Measurements from ENCODE around the gene RINL.
"Not testable (repeated sequence)": the region's sequence is repeated elsewhere in the genome, so short reads cannot be mapped to it uniquely, and the experiment has no call there.

The RINL gene

GRCh38 chr19:38836159-38836982 lies 41.7 kb downstream of the RINL start:
- CTCF ChIA-PET, result no interaction called here
- Mint-ChIP-seq H3K27ac (no peak overlapping the region), H3K4me1 (peaks cover 37% of the 10 kb centered on the region), H3K9me3 (no peaks in the 10 kb centered on the region), H3K36me3 (peaks cover 60% of the 10 kb centered on the region), H3K27me3 (no peaks in the 10 kb centered on the region), H3K4me3 (no peak overlapping the region)
- DNase-seq, result no peak

DNA sequence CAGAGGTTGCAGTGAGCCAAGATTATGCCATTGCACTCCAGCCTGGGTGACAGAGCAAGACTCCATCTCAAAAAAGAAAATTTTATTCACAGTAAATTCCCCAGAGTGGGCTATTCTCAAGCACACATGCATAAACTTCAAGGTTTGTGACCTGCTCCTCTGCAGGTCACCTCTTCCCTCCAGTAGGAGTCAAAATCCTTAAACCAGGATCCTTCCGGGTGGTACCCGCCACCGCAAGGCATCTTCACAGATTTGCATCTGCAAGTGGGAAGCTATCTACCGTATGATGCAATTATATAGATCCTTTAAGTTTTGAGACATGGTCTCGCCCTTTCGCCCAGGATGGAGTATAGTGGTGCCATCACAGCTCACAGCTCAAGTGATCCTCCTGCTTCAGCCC lies 43.5 kb downstream of the RINL start:
- CTCF ChIA-PET, result no interaction called here
- Mint-ChIP-seq H3K4me3 (no peak overlapping the region), H3K27me3 (no peaks in the 10 kb centered on the region), H3K36me3 (peaks cover 55% of the 10 kb centered on the region), H3K4me1 (peaks cover 36% of the 10 kb centered on the region), H3K9me3 (no peaks in the 10 kb centered on the region), H3K27ac (no peak overlapping the region)
- DNase-seq, result no peak

DNA sequence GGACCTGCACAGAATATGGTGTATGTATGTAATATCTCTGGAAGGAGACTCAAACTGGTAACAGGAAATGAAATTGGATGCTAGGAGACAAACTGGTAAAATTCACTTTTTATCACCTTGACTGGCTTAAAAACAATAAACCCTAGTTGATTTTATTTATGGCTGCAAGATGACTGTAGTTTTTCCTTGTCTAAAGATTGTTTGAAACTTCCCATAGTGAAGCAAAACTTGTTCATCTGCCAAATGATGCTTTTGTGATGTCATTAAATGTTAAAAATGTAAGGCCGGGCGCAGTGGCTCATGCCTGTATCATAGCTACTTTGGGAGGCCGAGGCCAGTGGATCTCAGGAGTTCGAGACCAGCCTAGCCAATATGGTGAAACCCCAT lies 44.0 kb downstream of the RINL start:
- peaks cover 50% of the 10 kb centered on the region for H3K36me3 Mint-ChIP-seq
- H3K4me3 Mint-ChIP-seq, result no peak overlapping the region
- CTCF ChIA-PET, result no interaction called here

DNA sequence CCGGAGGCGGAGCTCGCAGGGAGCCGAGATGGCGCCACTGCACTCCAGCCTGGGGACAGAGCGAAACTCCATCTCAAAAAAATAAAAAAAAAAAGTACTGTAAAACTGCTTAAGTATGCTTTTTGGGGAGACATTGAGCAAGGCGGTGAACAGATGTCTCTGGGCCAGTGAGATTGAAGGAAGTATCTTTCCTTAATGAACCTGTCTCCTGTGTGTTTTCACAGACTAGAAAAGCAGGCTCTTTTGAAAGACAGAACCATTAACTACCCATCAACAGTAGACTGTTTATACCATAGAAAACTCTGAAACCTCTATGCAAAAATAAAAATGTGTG lies 45.0 kb downstream of the RINL start:
- peaks cover 44% of the 10 kb centered on the region for H3K36me3 Mint-ChIP-seq
- H3K27ac Mint-ChIP-seq, result peak overlapping the region; percentile 3

More for the DNA sequence above, 44.0 kb downstream of the RINL start:
- Mint-ChIP-seq H3K4me1 (peaks cover 36% of the 10 kb centered on the region), H3K27ac (no peak overlapping the region), H3K9me3 (no peaks in the 10 kb centered on the region), H3K27me3 (no peaks in the 10 kb centered on the region)
- no peak for DNase-seq

DNA sequence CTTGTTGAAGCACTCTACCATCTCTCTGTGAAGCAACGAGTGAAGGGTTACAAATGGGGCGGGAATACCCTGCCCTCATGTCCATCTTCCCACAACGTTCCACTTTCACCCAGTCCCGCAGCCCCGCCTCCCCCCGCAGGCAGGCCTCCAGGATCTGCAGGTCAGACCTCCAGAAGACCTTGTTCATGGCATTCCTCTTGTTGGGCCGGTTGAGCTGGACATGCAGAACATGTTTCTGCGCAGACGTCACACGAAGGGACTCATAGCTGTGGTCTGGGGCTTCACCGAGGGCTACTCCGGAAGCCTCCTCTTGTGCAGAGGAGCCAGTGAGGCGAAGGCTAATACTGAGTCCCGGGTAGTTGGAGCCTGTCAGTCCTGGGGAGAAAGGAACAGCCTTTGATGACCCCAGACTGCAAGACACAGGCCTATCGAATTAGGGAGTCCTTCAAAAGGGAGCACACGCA lies 46.9 kb downstream of the RINL start:
- CTCF ChIA-PET, result interaction anchor here (0.5 to 1.0 kb wide), 2 partner anchors 38 to 73 kb away, joined by 3 to 4 read pairs; no protein-coding TSS in a partner anchor
- Mint-ChIP-seq H3K4me3 (peak overlapping the region; percentile 81), H3K4me1 (peaks cover 32% of the 10 kb centered on the region), H3K9me3 (no peaks in the 10 kb centered on the region), H3K27me3 (no peaks in the 10 kb centered on the region), H3K27ac (peak overlapping the region; percentile 94), H3K36me3 (peaks cover 41% of the 10 kb centered on the region)
- DNase-seq, result peak; percentile 49

More for the DNA sequence above, 45.0 kb downstream of the RINL start:
- Mint-ChIP-seq H3K4me3 (no peak overlapping the region), H3K27me3 (no peaks in the 10 kb centered on the region), H3K4me1 (peaks cover 32% of the 10 kb centered on the region), H3K9me3 (no peaks in the 10 kb centered on the region)
- CTCF ChIA-PET, result no interaction called here
- no peak for DNase-seq

DNA sequence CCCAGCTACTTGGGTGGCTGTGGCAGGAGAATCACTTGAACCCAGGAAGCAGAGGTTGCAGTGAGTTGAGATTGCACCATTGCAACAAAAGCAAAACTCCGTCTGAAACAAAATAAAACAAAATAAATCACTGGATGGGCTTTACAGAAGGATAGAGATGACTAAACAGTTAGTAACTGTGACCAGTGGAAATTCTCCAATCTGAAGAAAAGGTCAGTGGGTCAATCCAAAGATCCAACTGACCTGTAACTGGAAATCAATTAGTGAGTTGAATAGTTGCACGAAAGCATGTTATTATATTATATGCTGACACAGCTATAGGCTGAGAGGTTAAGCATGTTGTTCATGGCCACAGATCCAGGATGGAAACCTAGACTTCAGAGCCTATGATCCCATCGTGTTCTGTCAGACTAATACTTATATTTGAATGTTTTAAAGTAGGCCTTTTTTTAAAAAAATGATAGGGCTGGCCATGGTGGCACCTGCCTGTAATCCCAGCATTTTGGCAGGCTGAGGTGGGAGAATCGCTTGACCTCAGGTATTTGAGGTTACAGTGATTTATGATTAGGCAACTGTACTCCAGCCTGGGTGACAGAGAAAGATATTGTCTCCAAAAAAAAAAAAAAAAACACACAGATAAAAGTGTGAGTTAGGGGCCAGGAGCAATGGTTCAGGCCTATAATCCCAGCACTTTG lies 47.9 kb downstream of the RINL start:
- DNase-seq, result no peak
- Mint-ChIP-seq H3K4me1 (peaks cover 32% of the 10 kb centered on the region), H3K27me3 (no peaks in the 10 kb centered on the region), H3K36me3 (peaks cover 32% of the 10 kb centered on the region), H3K27ac (peak overlapping the region; percentile 94), H3K4me3 (peak overlapping the region; percentile 81), H3K9me3 (no peaks in the 10 kb centered on the region)
- CTCF ChIA-PET, result no interaction called here

- DNase-seq, H3K27me3 Mint-ChIP-seq, H3K4me3 Mint-ChIP-seq, H3K9me3 Mint-ChIP-seq, H3K27ac Mint-ChIP-seq: not testable (repeated sequence)
- Mint-ChIP-seq H3K36me3 (peaks cover 36% of the 10 kb centered on the region), H3K4me1 (peaks cover 32% of the 10 kb centered on the region)
- CTCF ChIA-PET, result interaction anchor here (0.7 kb wide), 1 partner anchor 10 kb away, joined by 3 read pairs; no protein-coding TSS in a partner anchor
These were observed 48.9 kb downstream of the RINL start for GRCh38 chr19:38829203-38829602.

- Mint-ChIP-seq H3K36me3 (peaks cover 53% of the 10 kb centered on the region), H3K27ac (no peak overlapping the region), H3K4me3 (no peak overlapping the region), H3K9me3 (no peaks in the 10 kb centered on the region), H3K27me3 (no peaks in the 10 kb centered on the region), H3K4me1 (peaks cover 18% of the 10 kb centered on the region)
- CTCF ChIA-PET, result no interaction called here
- no peak for DNase-seq
These were observed 51.1 kb downstream of the RINL start for GRCh38 chr19:38826856-38827551.

GRCh38 chr19:38825936-38826335 lies 52.1 kb downstream of the RINL start:
- H3K27me3 Mint-ChIP-seq, DNase-seq, CTCF ChIA-PET, H3K9me3 Mint-ChIP-seq, H3K27ac Mint-ChIP-seq, H3K4me3 Mint-ChIP-seq: not testable (repeated sequence)
- H3K36me3 Mint-ChIP-seq, result peaks cover 50% of the 10 kb centered on the region
- peaks cover 10% of the 10 kb centered on the region for H3K4me1 Mint-ChIP-seq

DNA sequence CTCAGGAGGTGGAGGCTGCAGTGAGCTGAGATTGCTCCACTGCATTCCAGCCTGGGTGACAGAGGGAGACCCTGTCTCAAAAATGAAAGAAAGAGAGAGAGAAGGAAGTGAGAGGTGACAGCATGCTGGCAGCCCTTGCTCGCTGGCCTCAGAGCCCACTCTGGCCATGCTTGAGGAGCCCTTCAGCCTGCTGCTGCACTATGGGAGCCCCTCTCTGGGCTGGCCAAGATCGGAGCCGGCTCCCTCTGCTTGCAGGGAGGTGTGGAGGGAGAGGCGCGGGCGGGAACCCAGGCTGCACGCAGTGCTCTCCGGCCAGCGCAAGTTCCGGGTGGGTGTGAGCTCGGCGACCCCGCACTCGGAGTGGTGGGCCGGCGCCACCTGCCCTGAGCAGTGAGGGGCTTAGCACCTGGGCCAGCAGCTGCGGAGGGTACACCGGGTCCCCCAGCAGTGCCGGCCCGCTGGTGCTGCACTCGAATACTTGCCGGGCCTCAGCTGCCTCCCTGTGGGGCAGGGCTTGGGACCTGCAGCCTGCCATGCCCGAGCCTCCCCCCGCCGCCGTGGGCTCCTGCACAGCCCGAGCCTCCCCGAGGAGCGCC lies 56.7 kb downstream of the RINL start:
- H3K27me3 Mint-ChIP-seq, H3K9me3 Mint-ChIP-seq, H3K4me3 Mint-ChIP-seq, H3K27ac Mint-ChIP-seq, CTCF ChIA-PET, DNase-seq, H3K4me1 Mint-ChIP-seq: not testable (repeated sequence)
- peaks cover 45% of the 10 kb centered on the region for H3K36me3 Mint-ChIP-seq

GRCh38 chr19:38819231-38819920 lies 58.7 kb downstream of the RINL start:
- Mint-ChIP-seq H3K27ac (no peak overlapping the region), H3K36me3 (peaks cover 49% of the 10 kb centered on the region), H3K9me3 (no peaks in the 10 kb centered on the region), H3K27me3 (no peaks in the 10 kb centered on the region), H3K4me1 (no peaks in the 10 kb centered on the region), H3K4me3 (no peak overlapping the region)
- DNase-seq, result no peak
- CTCF ChIA-PET, result interaction anchor here (0.6 kb wide), 2 partner anchors 10 to 78 kb away, joined by 3 read pairs; no protein-coding TSS in a partner anchor
